ENCODE results near the gene CARHSP1.
"Not testable (repeated sequence)": the region's sequence is repeated elsewhere in the genome, so short reads cannot be mapped to it uniquely, and the experiment has no call there.

The CARHSP1 gene

GRCh38 chr16:8868416-8869211 lies at the start of gene CARHSP1:
CARHSP1 (minus strand) TSS chr16:8869006; CDS start chr16:8859328, 9,678 bp downstream.
- peak; percentile 78 for DNase-seq (ENCODE audit: low read depth)

GRCh38 chr16:8917336-8917735 lies 48.5 kb upstream of the CARHSP1 start:
- not testable (repeated sequence) for DNase-seq (ENCODE audit: low read depth)

GRCh38 chr16:8916541-8917225 lies 47.9 kb upstream of the CARHSP1 start:
- no peak for DNase-seq (ENCODE audit: low read depth)

GRCh38 chr16:8915722-8916301 lies 47.0 kb upstream of the CARHSP1 start:
- no peak for DNase-seq (ENCODE audit: low read depth)

- DNase-seq (ENCODE audit: low read depth): no peak
Measured at GRCh38 chr16:8914098-8914497, 45.3 kb upstream of the CARHSP1 start.

GRCh38 chr16:8912793-8913192 lies 44.0 kb upstream of the CARHSP1 start:
- DNase-seq (ENCODE audit: low read depth): no peak

- DNase-seq (ENCODE audit: low read depth): no peak
Measured at GRCh38 chr16:8910811-8911210, 42.0 kb upstream of the CARHSP1 start.

- DNase-seq (ENCODE audit: low read depth): no peak
Measured at GRCh38 chr16:8908810-8909468, 40.1 kb upstream of the CARHSP1 start.

GRCh38 chr16:8907096-8907495 lies 38.3 kb upstream of the CARHSP1 start:
- no peak for DNase-seq (ENCODE audit: low read depth)

GRCh38 chr16:8905795-8906591 lies 37.2 kb upstream of the CARHSP1 start:
- no peak for DNase-seq (ENCODE audit: low read depth)

GRCh38 chr16:8905168-8905762 lies 36.5 kb upstream of the CARHSP1 start:
- DNase-seq (ENCODE audit: low read depth): no peak

GRCh38 chr16:8904018-8904430 lies 35.2 kb upstream of the CARHSP1 start:
- no peak for DNase-seq (ENCODE audit: low read depth)

GRCh38 chr16:8903004-8903403 lies 34.2 kb upstream of the CARHSP1 start:
- DNase-seq (ENCODE audit: low read depth): no peak

- DNase-seq (ENCODE audit: low read depth): no peak
Measured at GRCh38 chr16:8901320-8901861, 32.6 kb upstream of the CARHSP1 start.

- DNase-seq (ENCODE audit: low read depth): no peak
Measured at GRCh38 chr16:8900343-8900742, 31.5 kb upstream of the CARHSP1 start.

GRCh38 chr16:8899709-8900317 lies 31.0 kb upstream of the CARHSP1 start:
- no peak for DNase-seq (ENCODE audit: low read depth)

- no peak for DNase-seq (ENCODE audit: low read depth)
Measured at GRCh38 chr16:8898660-8899318, 30.0 kb upstream of the CARHSP1 start.

- no peak for DNase-seq (ENCODE audit: low read depth)
Measured at GRCh38 chr16:8894736-8895334, 26.0 kb upstream of the CARHSP1 start.

- no peak for DNase-seq (ENCODE audit: low read depth)
Measured at GRCh38 chr16:8893976-8894690, 25.3 kb upstream of the CARHSP1 start.

All from activated T-helper 9 cell treated with anti-CD3 and anti-CD28 coated beads, Interleukin-2, amount 50 U/mL, for 16 hours (primary cell).